Ureter (tissue), 1 donor: ENCODE results near the gene HDAC7. TPM values are rescaled to one million over a fixed set of nuclear protein-coding genes. Genes with fewer than 3 reads are reported as not detected.

Experiments used
- DNase-seq: peaks from one replicate; pipeline ENCODE4 v3.0.0-alpha.2; 2020; ENCODE audit warnings: low spot score
- total RNA-seq: library from RNA; stranded (reverse); gene quantifications from one replicate; pipeline ENCODE4 v1.2.4, GENCODE V29; 2023
- donor health status: DM: yes; HTN: yes; CAD: no.

Gene HDAC7
- total RNA-seq, 1 donor from 2014 or later = 144 TPM

- peak; percentile 95 for DNase-seq
Observed at GRCh38 chr12:47779301-47779942, 40.3 kb downstream of the HDAC7 start.

GRCh38 chr12:47778881-47779280 is 40.8 kb downstream of the HDAC7 start:
- DNase-seq = no peak

GRCh38 chr12:47777741-47778558 is 41.8 kb downstream of the HDAC7 start:
- DNase-seq = no peak

GRCh38 chr12:47777151-47777550 is 42.6 kb downstream of the HDAC7 start:
- DNase-seq = no peak

GRCh38 chr12:47776471-47777143 is 43.1 kb downstream of the HDAC7 start:
- DNase-seq = no peak

- no peak for DNase-seq
Observed at GRCh38 chr12:47775100-47775911, 44.4 kb downstream of the HDAC7 start.

- DNase-seq = no peak
Observed at GRCh38 chr12:47774663-47775062, 45.0 kb downstream of the HDAC7 start.

- no peak for DNase-seq
Observed at GRCh38 chr12:47773858-47774580, 45.7 kb downstream of the HDAC7 start.

GRCh38 chr12:47773062-47773857 is 46.4 kb downstream of the HDAC7 start, which contains the start of gene SLC48A1:
TSS of gene SLC48A1 (plus strand) at chr12:47773238. CDS start at chr12:47773305, 67 bp downstream.
- no peak for DNase-seq

- DNase-seq = no peak
Observed at GRCh38 chr12:47772738-47773061, 47.0 kb downstream of the HDAC7 start.

- no peak for DNase-seq
Observed at GRCh38 chr12:47772094-47772660, 47.5 kb downstream of the HDAC7 start.

- DNase-seq = no peak
Observed at GRCh38 chr12:47771304-47771703, 48.4 kb downstream of the HDAC7 start.

GRCh38 chr12:47770086-47770726 is 49.5 kb downstream of the HDAC7 start:
- no peak for DNase-seq

GRCh38 chr12:47769234-47770085 is 50.2 kb downstream of the HDAC7 start:
- DNase-seq = no peak

- no peak for DNase-seq
Observed at GRCh38 chr12:47768323-47768811, 51.3 kb downstream of the HDAC7 start.

- no peak for DNase-seq
Observed at GRCh38 chr12:47767216-47767724, 52.4 kb downstream of the HDAC7 start.

GRCh38 chr12:47766502-47767215 is 53.0 kb downstream of the HDAC7 start:
- no peak for DNase-seq
